CD4-positive, alpha-beta T cell treated with Interleukin-15 for 1 hour (primary cell): ENCODE results near the gene FGGY.
"Not testable (repeated sequence)": the region's sequence is repeated elsewhere in the genome, so short reads cannot be mapped to it uniquely, and the experiment has no call there.

Experiments used
- DNase-seq: peaks from one replicate; pipeline ENCODE4 v3.0.0-alpha.2; 2020

FGGY gene

DNA sequence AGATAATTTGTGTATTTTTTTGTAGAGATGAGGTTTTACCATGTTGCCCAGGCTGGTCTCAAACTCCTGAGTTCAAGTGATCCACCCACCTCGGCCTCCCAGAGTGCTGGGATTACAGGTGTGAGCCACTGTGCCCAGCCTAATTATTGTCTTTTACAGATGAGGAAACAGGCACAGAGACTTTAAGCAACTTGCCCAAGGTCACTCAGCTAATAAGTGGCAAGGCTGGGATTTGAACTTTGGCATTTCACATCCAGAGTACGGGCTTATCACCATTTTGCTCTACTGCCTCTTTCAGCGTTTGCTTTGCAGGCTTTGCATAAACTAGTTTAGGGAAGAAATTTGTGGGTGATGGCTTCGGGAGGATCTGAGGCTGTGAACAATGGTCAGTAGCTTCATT lies 57.3 kb downstream of the FGGY start:
- DNase-seq = not testable (repeated sequence)

DNA sequence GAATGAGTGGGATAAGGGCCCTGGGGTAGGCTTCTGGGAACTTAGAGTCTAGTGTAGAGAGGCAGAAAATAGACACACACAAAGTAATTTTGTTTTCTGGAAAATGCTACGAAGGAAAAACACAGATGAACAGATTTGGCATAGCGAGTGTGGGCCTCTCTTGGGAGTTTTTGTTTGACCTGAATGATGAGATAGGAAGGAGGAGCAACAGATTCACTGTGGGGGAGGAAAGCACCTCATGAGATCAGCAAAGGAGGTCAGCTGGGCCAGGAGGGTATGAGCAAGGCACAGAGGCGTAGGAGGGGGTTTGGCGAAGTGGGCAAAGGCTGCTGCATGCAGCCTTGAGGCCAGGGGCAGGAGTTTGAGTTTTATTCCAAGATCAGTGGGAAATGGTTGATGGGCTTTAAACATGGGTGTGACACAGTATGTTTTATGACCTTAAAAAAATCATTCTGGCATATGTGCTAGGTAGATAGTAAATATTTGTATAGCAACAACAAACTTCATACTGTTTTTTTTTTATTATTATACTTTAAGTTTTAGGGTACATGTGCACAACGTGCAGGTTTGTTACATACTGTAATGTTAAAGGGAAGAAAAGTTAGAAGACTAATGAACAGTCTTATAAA lies 57.9 kb downstream of the FGGY start:
- no peak for DNase-seq

DNA sequence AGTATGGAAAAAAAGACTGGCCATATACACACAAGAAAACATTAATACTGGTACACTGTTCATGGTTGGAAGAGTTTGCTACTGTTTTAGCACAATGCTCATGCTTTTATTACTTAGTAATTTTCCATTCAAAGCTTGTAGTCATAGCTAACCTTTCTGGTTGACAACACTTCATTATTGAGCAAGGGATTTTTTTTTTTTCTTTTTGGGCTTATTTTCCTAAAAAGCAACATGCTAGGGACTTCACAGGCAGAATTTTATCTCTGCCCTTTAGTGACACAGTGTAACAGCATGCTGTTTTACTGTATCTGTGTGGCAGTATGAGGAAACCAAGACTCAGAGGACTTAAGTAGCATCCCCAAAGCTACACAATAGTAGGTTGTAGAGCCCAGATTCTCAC lies 58.5 kb downstream of the FGGY start:
- no peak for DNase-seq

DNA sequence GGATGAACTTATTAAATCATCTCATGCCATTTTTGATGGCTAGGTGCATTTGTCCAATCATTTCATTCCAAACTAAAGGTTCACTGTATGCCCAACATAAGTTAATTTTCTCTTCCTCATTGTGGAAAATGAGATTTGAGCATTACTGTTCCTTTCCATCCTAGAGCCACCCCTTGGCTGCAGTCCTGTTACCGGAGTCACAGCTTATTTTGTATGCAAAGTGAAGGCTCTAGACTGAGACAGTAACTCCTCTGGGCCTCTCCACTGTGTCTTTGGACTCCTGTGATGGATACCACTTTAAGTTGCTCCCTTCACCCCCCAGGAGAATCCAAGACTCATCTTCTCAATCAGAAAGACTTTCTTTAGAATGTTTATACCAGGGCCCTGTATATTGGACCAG lies 59.7 kb downstream of the FGGY start:
- no peak for DNase-seq

DNA sequence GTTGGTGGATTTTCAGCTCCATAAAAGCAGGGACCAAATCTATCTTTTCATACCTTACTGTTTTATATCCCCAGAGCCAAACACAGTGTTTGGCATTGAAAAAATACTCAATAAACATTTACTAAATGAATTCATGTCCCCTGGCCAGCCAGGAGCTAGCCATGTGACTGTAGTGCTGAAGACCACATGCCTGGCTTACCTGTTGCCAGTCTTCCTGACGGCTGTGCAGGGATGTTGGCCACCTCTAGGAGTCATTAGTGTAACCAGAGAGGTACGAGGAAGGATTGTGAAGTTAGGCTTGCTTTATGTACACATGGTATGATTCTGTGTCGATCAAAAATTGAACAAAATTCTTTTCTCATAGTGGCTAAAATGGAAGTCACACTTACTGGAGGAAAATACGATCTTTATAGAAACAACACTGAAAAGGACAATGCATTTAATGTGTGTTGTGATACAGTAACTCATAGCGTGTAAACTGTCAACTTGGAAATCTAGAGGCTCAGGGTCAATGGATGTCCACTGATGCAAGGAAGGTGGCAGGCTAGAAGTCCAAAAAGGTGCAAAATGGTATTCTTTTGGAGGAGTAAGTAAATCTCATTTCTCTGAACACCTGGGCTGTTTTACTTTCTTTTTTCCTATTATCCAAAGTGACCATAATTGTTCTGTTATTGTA lies 60.9 kb downstream of the FGGY start:
- DNase-seq = no peak

DNA sequence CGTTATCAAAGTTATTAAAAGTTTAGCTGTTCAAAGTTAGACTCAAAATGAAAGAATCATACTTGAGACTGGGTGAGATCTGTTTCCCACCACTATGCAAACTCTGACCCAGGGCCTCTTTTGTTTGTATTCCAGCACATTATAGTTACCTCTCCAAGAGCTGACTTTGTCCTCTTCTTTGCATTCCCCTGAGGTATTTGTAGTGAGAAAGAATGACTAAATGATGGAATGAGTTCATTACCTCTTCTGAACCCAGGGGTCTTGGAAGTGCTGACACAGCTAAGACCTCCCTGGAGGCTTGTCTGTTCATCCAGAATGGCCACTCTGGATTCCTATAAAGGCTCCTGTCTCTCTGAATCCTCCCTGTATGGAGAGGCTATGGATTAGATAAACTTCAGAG lies 62.4 kb downstream of the FGGY start:
- DNase-seq = no peak

DNA sequence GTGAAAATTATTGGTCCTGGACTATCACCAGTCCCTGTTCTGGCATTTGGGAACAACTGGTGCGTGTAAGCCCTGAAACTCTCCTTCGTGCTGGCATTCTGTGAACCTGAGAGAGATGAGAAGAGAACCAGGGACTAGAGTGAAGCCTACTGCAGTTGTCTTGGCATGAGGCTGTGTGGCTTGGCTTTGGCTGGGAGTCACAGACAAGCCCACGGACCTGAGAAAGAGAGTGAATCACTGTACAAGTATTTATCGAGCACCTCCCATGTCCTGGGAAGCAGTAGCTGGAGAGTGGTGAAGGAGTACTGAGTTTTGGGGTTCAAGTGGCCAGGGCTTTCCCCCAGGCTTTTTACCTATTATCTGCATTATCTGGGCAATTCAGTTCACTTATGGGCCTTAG lies 63.3 kb downstream of the FGGY start:
- DNase-seq = no peak

DNA sequence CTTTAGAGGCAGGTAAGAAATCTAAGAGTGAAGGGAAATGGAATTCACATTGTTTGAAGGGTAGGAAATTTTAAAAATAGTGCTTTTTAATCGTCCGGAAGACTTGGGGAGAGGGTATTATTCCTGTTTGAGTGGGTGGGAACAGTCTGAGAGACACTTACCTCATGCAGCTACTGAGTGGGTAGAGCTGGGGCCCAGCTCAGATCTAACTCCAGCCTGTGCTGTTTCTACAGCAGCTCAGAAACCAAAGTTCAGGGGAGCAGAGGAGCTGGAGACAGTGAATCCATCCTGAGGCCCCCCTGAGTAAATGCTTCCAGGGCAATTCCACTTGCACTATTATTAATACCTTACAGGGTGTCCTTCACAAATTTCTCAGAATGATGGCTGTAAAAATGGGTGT lies 63.8 kb downstream of the FGGY start:
- no peak for DNase-seq

DNA sequence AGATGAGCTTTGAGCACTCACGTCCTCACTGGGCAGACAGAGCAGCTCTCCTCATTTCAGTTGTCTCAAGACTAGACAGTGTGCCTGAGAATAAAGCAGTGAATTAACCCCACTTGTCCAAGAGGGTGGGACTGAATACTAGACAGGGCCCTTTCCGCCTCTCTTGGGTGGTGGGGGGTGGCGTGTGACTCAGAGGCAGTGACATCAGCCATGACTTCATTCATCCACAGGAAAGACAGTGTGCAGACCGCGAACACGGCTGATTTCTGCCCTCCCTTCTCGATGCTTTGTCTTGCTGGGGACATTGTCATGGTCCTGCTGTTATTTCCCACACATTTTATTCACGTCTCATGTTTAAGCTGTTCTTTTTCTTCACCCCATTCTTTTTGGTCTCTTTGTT lies 64.9 kb downstream of the FGGY start:
- DNase-seq = no peak

DNA sequence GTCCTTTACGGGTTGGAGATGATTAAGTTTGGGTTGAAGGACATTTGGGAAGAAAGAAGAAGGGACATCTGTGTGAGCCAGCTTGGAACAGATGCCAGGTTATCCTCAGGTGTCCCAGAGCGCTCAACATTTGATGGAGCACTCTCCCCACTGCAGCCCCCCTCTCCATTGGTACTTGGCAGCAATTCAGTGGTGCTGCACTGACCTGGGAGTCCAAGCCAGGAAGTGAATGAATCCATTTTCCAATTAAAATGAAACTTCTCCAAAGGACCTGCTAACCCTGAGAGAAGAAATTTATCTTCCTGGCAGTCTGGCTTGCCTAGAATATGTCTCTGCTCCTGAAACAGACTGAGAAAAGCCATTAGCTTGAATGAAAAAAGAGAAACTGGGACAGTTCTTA lies 67.1 kb downstream of the FGGY start:
- no peak for DNase-seq

DNA sequence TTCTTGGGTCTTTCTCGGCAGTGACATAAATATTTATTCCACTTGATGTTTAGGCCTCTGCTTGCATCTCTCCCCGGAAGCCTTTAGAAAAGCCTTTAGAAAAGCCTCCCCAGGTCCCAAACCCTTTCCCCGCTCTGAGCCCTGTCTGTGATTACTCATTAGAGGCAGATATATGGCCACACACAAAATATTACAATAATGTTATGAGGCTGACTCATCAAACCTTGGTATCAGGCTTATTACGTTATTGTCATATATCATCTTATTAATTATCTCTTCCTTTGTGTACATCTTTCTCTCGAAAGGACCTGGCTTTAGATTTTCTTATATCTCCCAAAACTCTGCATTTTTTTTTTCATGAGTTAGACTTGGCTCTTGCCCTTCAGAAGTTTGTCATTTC lies 69.5 kb downstream of the FGGY start:
- DNase-seq = no peak

DNA sequence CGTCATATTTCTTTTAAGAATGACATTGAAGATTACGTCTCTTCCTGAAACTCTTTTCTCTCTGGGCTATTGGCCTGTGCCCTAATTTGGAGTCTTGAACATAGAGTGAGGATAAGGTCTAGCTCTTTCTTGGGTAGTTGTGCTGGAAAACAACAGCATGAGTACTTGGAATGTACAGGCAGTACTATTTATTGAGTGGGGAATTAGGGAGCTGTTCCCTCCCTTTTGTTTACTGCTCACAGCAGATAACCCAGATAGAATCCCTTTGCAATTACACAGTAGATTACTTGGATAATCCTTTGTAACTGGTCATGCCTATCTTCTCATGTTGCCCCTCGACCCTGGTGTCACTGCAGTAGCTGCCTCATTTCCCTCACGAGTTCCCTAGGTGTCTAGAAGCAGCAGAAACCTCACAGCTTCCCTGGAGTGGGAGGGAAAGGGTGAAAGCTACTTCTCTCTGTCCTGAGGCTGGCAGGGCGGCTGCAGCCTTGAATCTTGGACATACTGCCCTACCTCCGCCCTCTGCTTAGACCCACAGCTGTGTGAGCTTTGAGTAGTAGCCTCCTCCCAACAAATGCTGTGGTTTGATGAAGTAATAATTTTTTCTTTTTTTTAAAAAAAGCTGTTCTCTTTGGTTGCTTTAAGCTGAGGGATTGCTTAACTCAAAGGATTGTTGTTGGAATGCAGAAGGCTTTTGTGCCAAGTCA lies 70.6 kb downstream of the FGGY start:
- DNase-seq = no peak

DNA sequence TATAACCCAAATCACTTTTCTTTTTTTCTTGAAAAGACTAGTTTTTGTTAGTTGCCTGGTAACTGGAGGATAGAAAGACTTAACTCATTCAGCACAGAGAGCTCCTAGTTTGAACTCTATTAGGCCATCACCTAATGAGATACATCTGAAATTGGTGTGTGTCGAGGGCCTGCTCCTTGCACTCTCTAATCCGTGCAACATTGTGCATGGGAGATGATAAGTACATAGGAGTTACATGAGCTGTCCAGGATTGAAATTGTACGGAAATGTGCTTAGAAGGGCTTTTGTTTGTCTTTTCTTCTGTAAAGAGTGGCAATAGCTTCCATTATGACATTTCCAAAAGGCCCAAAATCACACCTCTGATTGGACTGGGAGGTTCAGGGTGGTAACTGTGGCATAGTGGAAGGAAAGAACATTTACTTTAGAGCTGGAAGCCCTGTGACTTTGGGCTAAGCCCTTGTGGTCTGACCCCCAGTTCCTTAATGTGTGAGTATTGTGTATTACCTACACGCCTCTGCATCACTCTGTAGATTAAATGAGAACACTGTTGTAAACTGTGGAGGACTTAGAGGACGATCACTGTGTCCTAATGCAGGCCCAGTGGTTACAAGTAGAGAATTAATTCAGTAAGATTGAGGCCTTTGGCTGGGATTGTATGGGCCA lies 71.2 kb downstream of the FGGY start:
- no peak for DNase-seq

DNA sequence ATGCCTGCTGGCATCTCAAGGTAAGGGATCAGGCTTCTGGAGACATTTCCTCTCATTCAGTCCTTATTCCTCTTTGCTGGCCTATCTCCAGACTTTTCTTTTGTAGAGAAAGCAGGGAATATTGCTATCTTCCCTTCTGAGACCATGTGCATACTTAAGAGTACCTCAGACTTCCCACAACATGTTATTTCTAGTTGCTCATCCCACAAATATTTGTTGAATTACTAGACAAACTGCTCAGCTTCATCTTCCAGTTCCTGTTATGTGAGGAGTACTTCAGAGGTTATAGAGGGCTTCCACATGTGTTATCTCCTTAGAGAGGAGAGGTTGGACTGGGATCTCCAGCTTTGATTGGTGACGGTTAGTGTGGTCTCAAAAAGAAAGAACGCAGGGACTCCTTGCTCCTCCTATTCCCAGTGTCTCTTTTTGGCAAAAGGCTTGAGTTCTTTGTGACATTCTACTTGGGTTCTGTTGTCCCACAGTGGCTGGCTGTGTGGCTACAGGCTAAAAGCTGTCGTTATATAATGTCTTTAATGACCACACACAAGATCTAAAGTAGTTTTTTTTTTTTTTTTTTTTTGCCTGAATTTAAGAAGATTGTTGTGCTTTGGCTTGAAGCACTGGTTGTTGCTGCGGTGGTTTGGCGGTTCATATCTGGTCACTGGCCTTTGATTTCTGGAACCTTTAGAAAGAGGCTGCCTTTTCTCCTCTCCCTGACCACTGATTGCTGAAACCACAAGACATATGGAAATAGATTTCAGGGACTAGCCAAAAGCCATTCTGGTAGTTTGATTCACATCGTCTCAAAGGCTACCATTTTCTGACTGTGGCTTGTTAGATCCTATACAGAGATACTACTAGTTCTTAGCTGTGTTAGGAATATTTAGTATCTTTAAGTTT lies 78.7 kb downstream of the FGGY start:
- DNase-seq = no peak

DNA sequence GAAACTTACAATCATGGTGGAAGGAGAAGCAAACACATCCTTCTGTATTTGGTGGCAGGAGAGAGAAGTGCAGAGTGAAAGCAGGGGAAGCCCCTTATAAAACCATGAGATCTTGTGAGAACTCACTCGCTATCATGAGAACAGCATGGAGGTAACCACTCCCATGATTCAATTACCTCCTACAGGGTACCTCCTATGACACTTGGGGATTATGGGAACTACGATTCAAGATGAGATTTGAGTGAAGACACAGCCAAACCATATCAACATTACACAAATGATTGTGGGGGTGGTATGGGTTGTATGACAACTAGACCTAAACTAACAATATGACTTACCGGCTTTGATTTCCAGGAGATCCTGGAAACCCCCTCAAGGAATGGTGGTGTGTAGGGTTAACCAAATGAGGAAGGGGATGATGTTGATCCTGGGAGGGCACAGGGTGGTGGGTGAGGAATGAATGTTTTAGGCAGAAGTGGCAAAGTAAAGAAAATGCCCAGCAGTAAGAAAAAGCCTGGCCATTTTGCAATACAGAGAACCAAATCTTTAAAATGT lies 80.5 kb downstream of the FGGY start:
- DNase-seq = no peak

DNA sequence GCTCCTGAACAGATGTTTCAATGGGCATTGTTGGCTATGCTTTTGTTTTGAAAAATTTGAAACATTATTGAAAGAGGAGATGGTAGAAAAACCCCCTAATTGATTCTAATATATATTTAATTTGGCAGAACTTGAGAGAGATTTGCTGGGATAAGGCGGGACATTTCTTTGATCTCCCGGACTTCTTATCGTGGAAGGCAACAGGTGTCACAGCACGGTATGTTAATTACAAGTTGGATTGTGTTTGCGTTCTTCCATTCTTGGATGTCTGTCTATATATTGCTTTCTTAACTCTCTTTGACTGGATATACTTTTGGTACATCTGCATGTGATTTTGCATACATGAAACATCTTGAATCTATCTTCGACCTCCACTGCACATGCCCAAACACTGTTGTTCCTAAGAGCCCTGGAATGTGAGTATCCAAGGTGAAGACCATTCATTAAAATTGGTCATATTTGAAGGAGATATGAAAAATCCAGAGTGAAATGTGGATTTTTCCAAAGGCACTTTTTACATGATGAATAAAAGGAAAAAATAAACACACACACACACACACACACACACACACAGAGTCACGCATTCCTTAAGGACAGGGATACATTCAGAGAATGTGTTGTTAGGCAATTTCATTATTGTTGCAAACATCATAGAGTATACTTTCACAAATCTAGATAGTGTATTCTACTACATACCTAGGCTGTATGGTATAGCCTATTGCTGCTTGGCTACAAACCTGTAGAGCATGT lies 81.9 kb downstream of the FGGY start:
- no peak for DNase-seq

DNA sequence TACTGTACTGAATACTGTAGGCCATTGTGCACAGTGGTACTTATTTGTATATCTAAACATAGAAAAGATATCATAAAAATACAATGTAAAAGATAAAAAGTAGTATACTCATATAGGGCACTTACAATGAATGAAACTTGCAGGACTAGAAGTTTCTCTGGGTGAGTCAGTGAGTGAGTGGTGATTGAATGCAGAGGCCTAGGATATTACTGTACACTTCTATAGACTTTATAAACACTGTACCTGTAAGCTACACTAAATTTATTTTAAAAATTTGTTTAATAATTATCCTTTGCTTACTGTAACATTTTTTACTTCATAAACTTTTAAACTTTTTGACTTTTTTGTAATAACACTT lies 82.5 kb downstream of the FGGY start:
- no peak for DNase-seq

DNA sequence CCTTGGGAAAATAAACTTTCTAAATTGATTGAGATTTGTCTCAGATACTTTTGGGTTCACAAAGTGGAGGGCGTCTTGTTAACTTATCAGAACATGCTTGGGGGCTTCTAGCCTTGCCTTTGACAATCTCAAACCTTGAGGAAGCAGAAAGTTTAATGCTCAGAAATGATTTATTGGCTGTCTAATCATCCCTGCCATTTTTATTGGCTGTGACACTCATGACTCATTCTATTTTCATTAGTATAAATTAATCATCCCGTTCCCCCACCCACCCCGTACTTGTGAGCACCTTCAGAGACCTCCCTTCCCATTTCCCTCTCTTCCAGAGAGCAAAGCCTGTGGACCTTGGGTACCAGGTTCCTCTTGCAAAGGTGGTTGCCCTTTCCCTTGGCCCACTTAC lies 87.1 kb downstream of the FGGY start:
- no peak for DNase-seq

DNA sequence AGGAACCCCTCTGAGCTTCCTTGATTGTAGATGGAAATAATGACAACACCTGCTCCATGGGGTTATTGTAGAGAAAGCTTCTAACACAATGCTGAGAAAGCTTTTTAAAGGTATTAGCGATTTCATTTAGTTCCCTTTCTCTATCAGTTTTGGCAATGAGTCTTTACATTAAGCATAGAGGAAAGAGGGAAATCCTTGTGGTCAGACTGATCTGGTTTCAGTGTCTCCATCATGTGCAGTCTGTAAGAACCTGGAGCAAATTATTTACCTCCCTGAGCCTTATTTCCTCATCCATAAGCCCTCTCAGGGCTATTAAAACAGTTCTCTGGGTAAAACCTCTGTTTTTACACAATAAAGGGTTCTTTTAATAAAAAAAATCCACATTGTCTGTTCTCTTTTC lies 87.5 kb downstream of the FGGY start:
- no peak for DNase-seq

DNA sequence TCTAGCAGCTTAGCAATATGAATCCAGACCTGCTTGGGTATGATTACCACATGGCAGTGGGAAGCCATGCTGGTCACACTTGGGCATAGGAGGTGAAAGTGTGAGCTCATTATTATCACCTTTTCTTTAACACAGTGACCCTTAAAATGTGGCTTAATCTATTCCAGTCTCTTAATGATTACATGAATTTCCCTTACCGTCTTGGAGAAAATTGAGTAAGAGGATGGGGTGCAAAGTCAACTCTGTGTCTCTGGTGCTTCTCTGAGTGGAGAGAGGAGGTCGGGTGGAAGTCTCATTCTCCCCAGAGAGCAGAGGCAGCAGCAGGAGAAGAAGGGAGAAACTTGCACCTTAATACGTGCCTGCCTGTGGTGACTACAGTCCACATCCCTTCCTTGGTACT lies 91.3 kb downstream of the FGGY start:
- DNase-seq = no peak

DNA sequence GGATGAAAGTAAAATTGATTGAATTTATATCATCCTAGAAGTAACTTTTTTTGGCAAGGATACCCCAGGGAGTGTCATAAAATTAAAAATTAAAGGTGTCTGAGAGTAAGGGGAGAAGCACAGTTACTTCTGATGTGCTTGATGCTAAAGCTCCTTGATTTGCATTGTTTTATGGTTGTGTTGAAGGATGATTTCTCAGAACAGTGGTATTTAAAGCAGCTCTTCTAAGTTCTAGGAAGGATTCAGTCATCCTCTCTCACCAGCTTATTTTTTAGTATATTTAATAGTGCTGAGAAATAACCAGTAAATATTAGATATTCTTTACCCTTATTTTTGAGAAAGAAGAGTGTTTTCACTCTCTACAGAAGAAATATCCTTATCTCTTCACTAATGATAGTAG lies 93.0 kb downstream of the FGGY start:
- no peak for DNase-seq

DNA sequence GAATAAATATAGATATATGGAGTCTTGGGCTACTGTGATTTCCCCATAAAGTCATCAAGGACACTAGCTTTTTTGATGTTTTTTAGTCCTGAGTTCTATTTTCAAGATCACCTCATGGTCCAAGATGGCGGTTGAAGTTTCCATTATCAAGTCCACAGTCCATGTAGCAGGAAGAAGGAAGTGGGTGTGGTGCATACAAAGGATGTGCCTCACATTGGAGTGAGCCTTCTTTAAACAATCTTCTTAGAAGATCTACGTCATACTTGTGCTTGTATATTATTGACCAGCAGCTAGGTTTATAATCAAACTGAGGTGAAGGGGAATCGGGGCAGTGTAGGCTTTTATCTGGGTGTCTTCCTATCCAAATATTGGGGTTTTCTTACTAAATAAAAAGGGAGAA lies 93.4 kb downstream of the FGGY start:
- DNase-seq = no peak
